Amygdala (tissue), 56 donors: ENCODE measurements around the gene THSD7B.

Source experiments
- DNase-seq, 56 donors: peaks; one replicate each; lab custom pipeline; 2025; lab: John Stamatoyannopoulos, UW

The THSD7B gene

GRCh38 chr2:137229834-137230233 lies 464.5 kb downstream of the THSD7B start:
- no peak for DNase-seq

DNA sequence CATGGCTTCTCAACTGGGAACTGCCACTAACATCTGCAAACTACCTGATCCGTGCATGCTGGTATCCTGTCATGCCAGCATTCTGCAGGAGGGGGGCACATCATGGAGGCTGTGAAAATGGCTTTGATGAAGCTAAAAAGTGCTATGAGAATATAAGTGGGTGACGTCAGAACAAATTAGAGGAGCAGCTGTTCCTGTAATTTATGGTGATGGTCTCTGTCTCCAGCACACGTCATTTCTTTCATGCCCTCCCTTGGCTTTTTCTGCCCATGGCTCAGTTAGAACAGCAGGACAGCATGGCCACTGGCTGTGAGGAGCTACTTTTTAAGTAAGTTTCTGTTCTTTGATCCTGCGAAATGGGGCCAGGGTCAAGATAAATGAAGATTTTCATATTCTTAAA lies 466.3 kb downstream of the THSD7B start:
- no peak for DNase-seq

DNA sequence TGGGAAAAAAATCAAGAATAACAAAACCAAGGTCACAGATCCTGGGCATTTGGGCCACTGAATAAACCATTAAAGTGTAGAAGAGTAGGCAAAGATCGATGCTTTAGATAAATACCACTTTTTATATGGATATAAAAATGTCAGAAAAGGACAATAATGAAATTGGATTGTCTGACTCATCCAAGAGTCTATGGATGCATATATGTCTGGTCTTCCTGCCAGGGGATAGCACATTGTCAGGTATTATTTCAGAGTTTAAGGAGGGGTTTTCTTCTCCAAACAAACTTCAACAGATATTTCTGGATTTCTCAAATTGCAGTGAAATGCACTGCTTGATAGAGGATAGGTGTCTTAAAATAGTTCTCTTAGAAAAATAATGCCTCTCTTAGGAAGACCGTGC lies 466.7 kb downstream of the THSD7B start:
- no peak for DNase-seq

- DNase-seq = no peak
Observed at GRCh38 chr2:137233091-137233490, 467.7 kb downstream of the THSD7B start.

GRCh38 chr2:137237055-137237454 lies 471.7 kb downstream of the THSD7B start:
- no peak for DNase-seq

DNA sequence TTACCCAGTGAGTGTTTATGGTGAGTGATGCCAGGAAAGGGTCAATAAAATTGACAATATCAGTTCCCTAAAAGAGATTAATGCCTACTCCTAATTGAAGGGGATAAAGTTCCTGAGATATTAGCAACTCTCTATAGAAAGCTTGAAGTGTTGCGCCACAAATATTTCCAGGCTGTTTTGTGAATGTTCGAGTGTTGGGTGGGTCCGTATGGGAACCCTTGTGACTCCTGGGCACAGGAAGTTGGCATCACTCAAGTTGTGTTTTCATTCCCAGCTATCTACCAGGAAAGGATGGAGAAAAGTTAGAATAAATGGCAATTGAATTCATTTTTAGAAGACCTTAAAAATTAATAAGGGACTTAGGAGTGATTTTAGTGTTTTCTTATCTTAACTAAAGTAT lies 472.7 kb downstream of the THSD7B start:
- no peak for DNase-seq

DNA sequence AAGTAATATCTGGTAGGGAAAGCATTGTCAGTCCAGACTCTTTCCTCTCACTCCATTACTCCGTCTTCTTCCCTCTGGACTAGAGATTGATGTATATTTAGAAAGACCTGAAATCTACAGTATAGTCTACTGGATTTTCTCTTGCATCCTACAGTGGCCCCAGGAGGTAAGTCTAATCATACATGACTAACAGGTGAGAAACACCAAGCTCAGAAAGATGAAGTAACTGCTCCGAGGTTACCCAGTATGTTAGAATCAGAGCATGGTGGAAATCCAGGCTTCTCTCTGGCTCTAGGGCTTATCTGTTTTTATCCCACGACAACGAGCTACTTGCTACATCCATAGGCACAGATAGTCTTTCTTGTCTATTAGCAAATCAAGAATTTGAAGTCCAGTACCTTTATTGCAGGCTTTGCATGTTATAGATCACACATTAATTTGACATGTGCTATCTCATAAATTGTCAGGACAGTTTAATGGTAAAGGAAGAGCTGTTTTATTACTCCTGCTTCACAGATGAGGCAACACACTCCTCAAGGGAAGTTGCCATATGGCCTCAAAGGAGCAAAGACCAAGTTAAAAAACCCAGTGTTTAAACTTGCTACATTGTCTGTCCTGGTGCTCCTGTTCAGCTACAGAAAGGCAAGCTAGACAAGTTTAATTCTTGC lies 484.3 kb downstream of the THSD7B start:
- DNase-seq = no peak

- no peak for DNase-seq
Observed at GRCh38 chr2:137250401-137250800, 485.1 kb downstream of the THSD7B start.

DNA sequence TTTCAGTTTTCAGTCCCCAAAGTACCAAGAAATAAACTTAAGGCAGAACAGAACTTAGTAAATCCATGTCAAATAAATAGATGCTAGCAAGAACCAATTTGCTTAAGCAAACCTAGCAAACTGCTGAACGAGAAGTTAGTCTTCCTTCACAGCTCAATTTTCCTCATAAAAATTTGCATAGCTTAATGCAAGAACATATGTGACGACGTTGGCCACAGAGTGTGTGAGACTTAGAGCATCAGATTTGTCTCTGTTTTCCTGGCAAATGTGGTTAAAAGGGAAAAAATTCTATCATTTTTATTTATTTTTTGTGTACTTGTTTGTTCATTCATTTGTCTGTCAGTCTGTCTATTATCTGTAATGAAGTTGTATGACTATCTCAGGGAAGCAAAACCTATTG lies 485.7 kb downstream of the THSD7B start:
- DNase-seq = no peak

DNA sequence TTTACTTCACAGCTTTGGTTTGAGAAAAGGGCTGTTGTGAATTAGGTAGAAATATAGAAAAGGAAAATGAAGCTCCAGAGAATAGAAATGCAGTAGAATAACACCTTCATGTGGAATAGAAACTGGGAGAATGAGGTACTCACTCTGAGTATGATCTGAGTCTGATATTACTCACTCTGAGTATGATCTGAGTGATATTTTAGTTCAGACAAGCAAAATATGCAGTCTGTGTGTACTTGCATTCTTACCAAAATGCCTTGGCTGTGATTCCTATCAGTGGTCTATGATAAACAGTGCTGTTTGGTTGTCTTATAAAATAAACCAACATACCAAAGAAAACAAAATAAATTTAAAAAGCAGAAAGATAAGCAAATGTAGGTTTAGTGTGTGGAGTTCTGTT lies 487.6 kb downstream of the THSD7B start:
- DNase-seq = no peak

- DNase-seq = no peak
Observed at GRCh38 chr2:137254052-137254451, 488.7 kb downstream of the THSD7B start.

DNA sequence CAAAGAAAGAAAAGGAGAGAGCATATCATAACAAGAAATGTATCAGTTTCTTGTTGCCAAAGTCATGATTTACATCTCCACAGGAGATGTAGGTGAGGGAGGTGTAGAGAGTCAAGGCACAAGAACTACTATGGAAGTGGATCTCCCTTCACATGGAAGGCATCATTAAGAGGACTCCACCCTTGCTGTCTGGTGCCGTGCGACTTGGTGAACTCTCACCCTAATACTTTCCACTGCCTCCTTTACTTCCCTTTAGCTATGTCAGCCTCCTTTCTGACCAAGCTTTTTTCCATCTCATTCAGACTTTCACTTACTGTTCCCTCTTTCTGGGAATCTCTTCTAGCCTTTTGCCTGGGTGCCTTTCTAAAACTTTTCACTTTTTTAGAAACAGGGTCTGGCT lies 490.0 kb downstream of the THSD7B start:
- DNase-seq = no peak

GRCh38 chr2:137255990-137256389 lies 490.6 kb downstream of the THSD7B start:
- no peak for DNase-seq

DNA sequence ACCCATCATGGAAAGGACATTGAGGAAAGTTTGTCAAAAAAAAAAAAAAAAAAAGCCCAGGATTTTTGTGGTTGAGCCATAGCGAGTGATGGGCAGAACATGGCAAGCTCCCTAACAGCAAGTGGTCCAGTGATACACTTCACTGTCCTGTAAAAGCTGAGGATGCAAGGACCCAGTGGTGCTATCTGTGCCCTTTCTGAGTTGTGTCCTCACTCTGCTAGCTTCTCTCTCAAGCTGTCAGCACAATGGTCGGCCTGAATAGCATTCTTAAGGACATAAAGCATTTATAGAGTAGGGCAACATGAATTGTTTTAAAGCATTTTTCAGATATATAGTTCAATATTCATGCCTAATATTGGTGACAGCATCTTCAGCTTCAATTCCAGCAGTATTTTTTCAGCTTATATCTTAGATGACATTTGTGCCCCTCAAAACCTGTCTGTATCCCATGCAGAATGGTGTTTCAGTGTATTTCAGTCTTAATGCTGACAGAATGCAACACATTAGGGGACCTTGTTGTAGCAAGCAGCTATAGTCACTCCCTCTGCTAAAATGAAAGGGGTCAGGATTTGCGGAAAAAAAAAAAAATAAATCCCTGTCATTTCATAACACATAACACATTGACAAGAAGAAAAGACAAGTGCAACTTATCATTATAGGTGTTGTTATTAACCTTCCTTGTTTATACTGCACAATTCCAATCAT lies 496.7 kb downstream of the THSD7B start:
- DNase-seq = no peak

DNA sequence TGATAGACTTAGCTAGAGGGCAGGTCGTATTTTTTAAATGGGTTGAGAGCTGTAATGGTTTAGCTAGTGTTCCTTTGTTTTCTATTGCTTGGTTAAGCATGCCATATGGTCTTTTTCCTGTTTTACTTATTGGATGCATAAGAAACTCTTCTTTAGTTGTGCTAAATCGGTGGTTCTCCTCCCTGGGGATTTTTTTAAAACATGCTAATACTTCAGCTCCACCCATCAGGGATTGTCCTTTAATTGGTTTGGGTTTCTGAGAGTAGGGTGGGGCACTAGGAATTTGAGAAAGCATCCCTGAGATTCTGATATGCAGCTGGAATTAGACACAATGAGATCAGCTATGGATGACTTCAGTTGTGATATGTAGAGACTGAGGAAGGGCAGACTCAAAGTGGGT lies 497.2 kb downstream of the THSD7B start:
- DNase-seq = no peak

GRCh38 chr2:137287913-137288639 lies 522.7 kb downstream of the THSD7B start:
- no peak for DNase-seq

GRCh38 chr2:137291836-137292570 lies 526.7 kb downstream of the THSD7B start:
- DNase-seq = no peak

DNA sequence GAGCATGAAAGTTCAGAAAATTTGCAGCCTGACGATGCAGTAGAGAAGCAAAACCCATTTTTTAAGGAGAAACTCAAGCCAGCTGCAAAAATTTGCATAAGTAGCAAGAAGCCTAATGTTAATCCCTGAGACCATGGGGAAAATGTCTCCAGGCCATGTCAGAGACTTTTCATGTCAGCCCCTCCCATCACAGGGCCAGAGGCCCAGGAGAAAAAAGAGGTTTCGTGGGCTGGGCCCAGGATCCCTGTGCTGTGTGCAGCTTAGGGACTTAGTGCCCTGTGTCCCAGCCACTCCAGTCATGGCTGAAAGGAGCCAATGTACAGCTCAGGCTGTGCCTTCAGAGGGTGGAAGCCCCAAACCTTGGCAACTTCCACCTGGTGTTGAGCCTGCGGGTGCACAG lies 533.0 kb downstream of the THSD7B start:
- DNase-seq = no peak

DNA sequence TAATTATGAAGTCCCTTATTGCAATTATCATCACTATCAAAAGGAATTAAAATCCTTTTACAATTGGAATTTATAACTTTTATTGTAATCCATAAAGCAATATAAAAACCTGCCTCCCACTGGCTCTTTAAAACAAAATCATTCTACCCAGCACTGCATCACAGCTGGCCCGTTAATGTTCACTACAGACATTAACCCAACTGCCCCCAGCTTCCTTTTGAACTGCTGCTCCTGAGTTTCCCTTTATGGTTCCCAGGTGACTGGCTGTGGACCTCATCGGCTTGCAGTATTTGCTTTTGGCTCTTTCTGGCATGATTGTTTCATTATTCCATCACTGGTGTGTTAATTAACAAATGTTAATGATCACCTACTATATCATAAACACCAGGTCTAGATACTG lies 535.6 kb downstream of the THSD7B start:
- no peak for DNase-seq

DNA sequence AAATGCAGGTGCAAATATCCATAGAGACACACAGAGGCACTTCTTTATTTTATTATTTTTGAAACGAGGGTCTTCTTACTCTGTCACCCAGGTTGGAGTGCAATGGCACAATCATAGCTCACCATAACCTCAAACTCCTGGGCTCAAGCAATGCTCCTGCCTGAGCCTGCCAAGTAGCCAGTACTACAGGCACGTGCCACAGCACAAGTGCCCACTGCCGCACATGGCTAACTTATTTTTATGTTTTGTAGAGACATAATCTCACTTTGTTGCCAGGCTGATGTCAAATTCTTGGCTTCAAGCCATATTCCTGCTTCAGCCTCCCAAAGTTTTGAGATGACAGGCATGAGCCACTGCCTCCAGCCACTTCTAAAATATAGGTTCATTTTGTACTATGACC lies 537.6 kb downstream of the THSD7B start:
- no peak for DNase-seq

DNA sequence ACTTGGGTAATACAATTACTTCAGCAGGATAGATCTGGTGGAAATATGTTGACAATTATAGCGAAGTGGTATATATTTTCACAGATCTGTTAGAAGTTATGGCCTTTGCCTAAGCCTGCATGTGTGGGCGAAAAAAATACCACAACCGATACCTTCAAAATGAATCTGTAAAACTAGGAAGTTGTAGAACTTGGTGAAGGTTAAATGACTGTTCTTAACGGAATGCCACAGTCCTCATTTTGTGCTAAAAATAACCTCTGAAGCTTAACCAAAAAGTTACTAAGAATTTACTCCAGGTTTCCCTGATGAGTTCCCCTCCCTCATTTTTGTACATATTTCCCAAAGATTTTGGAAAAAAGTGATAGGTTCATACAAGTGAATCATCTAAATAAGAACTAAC lies 550.7 kb downstream of the THSD7B start:
- no peak for DNase-seq
